OCI-LY1 (cell line): ENCODE results near the gene RBM15B.

Source experiments
- EZH2 ChIP-seq: fragments of 200-600 bp; sonication (generic), shearing (Covaris generic); IDR thresholded peaks from 2 replicates; pipeline ENCODE4 v1.8.0; 2017; ENCODE audit warnings: borderline replicate concordance, mixed run types, mild to moderate bottlenecking, antibody characterized with exemption, low read length, moderate library complexity, mixed read lengths
- TF ChIP-seq, protein P1 (sequence below): fragments of 200-600 bp; sonication (generic), shearing (Covaris generic); IDR thresholded peaks from 2 replicates; pipeline ENCODE4 v1.5.1; 2017; ENCODE audit warnings: mild to moderate bottlenecking, antibody characterized with exemption, low read length, moderate library complexity, mixed read lengths

GRCh38 chr3:51392355-51393133, 1.5 kb downstream of the RBM15B start:
- TF ChIP-seq EZH2 = no peak
- TF ChIP-seq, protein P1, sequence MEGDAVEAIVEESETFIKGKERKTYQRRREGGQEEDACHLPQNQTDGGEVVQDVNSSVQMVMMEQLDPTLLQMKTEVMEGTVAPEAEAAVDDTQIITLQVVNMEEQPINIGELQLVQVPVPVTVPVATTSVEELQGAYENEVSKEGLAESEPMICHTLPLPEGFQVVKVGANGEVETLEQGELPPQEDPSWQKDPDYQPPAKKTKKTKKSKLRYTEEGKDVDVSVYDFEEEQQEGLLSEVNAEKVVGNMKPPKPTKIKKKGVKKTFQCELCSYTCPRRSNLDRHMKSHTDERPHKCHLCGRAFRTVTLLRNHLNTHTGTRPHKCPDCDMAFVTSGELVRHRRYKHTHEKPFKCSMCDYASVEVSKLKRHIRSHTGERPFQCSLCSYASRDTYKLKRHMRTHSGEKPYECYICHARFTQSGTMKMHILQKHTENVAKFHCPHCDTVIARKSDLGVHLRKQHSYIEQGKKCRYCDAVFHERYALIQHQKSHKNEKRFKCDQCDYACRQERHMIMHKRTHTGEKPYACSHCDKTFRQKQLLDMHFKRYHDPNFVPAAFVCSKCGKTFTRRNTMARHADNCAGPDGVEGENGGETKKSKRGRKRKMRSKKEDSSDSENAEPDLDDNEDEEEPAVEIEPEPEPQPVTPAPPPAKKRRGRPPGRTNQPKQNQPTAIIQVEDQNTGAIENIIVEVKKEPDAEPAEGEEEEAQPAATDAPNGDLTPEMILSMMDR = no peak
